HG02852 (cell line): ENCODE results near the gene SUSD1.

ENCODE experiments used
- ATAC-seq: cut with Tn5 transposase; IDR thresholded peaks from one replicate; pipeline ENCODE4 v1.9.1; 2021; ENCODE audit warnings: mild to moderate bottlenecking, moderate library complexity; ENCODE audit not compliant: unreplicated experiment

The SUSD1 gene

GRCh38 chr9:112044881-112045280 lies 130.2 kb downstream of the SUSD1 start:
- ATAC-seq: no peak

DNA sequence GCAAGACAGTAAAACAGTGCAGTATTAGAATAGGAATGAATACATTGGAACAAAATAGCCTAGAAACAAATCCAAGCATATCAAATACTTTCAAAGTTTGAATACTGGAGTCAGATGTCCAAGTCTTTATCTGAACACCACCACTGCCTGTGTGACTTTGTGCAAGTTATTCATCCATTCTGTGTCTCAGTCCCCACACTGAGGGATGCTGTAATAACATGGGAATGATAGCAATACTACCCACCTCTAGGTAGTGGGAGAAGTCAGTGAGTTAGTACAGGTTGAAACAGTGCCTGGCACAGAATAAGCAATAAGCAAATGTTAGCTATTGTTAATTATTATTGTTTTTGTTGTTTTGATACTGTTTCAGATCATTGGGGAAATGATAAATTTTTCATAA lies 130.9 kb downstream of the SUSD1 start:
- no peak for ATAC-seq

- no peak for ATAC-seq
Measured at GRCh38 chr9:112043423-112043822, 131.7 kb downstream of the SUSD1 start.

- ATAC-seq: no peak
Measured at GRCh38 chr9:112042769-112043168, 132.3 kb downstream of the SUSD1 start.

- ATAC-seq: no peak
Measured at GRCh38 chr9:112042244-112042638, 132.9 kb downstream of the SUSD1 start.

DNA sequence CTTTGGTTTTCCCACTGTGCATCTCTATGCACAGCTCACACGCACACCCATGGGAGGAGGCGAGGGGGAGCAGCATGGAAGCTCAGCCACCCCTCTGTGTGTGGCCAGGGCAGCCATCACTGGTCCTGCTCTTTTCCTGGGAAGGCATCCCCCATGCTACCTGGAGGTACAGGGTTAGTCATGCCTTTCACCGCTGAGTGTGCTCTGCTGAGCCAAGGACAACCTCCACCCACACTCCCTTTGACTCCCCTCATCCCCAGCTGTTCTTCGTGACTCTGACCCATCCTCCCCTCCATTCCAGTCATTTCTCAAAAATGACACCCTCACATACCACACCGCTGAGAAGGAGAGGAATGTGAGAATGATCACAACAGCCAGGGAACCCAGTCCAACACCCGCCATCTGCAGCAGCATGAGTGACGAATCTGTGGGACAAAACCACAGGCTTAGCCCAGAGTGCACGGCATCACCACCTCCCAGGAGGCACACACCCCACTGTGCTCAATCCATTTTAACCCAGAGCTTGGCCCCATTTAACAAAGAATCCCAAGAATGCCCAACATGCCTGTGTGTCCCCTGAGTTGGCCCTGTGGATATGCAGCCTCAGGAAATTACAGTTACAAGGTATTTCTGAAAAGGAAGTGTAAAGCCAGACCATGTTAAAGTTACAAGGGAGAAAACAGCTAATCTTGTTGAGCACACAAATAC lies 133.4 kb downstream of the SUSD1 start:
- no peak for ATAC-seq

GRCh38 chr9:112041199-112041535 lies 133.9 kb downstream of the SUSD1 start:
- ATAC-seq: no peak

GRCh38 chr9:112038017-112038408 lies 137.1 kb downstream of the SUSD1 start:
- no peak for ATAC-seq

GRCh38 chr9:112037281-112038016 lies 137.6 kb downstream of the SUSD1 start:
- ATAC-seq: peak; percentile 35

- no peak for ATAC-seq
Measured at GRCh38 chr9:112035166-112035826, 139.8 kb downstream of the SUSD1 start.

GRCh38 chr9:112034216-112034611 lies 140.9 kb downstream of the SUSD1 start:
- ATAC-seq: no peak

GRCh38 chr9:112033237-112034215 lies 141.6 kb downstream of the SUSD1 start:
- no peak for ATAC-seq

GRCh38 chr9:112032743-112033142 lies 142.4 kb downstream of the SUSD1 start:
- no peak for ATAC-seq

DNA sequence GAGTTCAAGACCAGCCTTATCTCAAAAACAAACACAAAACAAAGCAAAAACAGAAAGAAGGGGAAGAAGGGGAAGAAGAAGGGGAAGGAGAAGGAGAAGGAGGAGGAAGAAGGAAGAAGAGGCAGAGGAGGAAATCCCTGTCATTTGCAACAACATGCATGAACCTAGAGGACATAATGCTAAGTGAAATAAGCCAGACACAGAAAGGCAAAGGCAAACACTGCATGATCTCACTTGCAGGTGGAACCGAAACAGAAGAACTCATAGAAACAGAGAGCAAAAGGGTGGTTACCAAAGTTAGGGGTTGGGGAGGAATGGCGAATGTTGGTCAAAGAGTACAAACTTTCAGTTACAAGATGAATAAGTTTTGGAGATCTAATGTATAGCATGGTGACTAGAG lies 143.1 kb downstream of the SUSD1 start:
- ATAC-seq: peak; percentile 39

- ATAC-seq: no peak
Measured at GRCh38 chr9:112031400-112031799, 143.7 kb downstream of the SUSD1 start.

- no peak for ATAC-seq
Measured at GRCh38 chr9:112029921-112030444, 145.1 kb downstream of the SUSD1 start.

DNA sequence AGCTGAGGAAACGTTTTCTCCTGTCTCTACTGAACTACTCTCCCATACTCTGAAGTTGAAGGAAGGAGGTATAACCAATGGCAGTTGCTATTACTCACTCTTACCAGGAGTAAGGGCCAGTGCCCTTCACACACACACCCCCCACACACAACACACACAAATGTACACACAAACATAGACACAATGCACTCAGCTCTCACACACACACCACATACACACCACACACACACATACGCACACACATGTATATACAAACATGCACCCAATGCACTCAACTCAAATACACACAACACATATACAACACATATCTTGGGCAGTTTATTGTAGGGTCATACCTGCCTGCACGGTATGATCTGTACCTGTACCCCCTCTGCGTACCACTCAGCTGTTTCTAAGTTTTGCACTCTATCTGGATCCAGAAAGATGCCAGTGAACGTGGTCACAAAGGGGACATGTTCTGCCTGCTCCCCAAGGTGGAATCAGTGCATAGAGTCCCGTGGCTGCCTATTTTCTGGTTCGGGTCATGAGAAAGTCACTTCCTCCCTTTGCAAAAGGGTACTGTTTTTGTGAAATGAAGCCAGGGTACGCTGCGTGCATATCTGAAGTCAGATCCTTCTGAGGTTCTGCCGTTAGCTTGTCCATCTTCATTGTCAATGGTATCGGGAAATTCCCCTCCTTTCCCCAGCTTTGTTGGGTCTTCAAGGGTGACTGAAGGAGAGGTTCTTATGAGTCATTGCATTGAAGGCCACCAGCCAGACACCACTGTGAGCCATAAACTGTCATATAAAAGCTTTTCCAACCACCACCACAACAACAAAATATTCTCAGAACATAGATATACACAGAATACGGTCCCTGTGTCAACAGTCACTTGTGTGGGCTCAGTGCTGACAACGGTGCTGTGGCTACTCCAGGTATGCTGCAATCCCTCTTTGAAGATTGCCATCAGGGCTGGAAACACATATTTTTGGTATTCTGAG lies 146.6 kb downstream of the SUSD1 start:
- ATAC-seq: peak; percentile 64

DNA sequence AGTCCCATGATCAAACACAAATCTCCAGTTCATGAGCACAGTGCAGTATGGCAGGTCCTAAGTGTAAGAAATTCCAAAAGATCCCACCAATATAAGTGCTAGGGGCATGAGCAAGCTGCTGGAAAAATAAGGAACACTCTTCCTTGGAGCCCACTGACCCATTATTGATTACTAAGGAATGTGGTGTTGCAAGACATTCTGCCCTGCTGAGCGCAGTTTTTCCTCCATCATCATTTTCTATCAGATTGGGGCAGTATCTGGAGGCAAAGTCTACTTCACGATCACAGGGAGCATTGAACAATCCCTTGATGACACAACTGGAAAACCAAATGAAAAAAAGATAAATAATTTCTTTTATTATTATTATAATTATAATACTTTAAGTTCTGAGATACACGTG lies 149.2 kb downstream of the SUSD1 start:
- ATAC-seq: no peak

DNA sequence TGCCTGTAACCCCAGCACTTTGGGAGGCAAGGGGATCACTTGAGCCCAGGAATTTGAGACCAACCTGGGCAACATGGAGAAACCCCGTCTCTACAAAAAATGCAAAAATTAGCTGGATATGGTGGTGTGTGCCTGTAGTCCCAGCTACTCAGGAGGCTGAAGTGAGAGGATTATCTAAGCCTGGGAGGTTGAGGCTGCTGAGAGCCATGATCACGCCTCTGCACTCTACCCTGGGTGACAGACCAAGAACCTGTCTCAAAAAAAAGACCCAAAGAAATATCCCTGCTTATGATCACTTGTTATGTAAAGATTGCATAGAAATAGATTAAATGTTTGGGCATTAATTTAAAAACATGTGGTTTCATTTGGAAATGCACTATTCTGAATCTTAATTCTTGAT lies 153.4 kb downstream of the SUSD1 start:
- ATAC-seq: no peak
